CD4-positive, CD25-positive, alpha-beta regulatory T cell (primary cell): ENCODE results near the gene DRG2. TPM values are rescaled to one million over a fixed set of nuclear protein-coding genes. Genes with fewer than 3 reads are reported as not detected.
A peak's percentile ranks its signal among the peaks of the same experiment; 100 is the strongest.

Source experiments
- ATAC-seq, 2 donors: fragments of 150-1000 bp; cut with Tn5 transposase; one replicate each; pipeline ENCODE4 v1.10.0; 2021; ENCODE audit warnings: low read depth in 2 of 2, moderate number of reproducible peaks in 2 of 2, moderate library complexity in 1 of 2
- DNase-seq, 3 donors: peaks; one replicate each; pipeline versions ENCODE4 v3.0.0 to v3.0.0-alpha.2; 2012 to 2022; ENCODE audit warnings: mixed read lengths in 1 of 3
- H3K27ac ChIP-seq: one replicate; pipeline ENCODE4 v1.7.0; 2013; ENCODE audit warnings: mild to moderate bottlenecking, low read length; ENCODE audit not compliant: insufficient read depth, poor library complexity, severe bottlenecking
- H3K27me3 ChIP-seq: one replicate; pipeline ENCODE4 v1.7.0; 2013; ENCODE audit warnings: low read length; ENCODE audit not compliant: control insufficient read depth, insufficient read depth
- H3K36me3 ChIP-seq: one replicate; pipeline ENCODE4 v1.7.0; 2013; ENCODE audit warnings: mild to moderate bottlenecking, low read length, moderate library complexity; ENCODE audit not compliant: control insufficient read depth, insufficient read depth
- H3K4me1 ChIP-seq: 2 replicates; pipeline ENCODE4 v1.7.0; 2013; ENCODE audit warnings: mild to moderate bottlenecking, low read length; ENCODE audit not compliant: insufficient read depth, control insufficient read depth, poor library complexity, severe bottlenecking
- H3K4me3 ChIP-seq: one replicate; pipeline ENCODE4 v1.7.0; 2013; ENCODE audit warnings: low read depth, mild to moderate bottlenecking, low read length, moderate library complexity
- H3K9me3 ChIP-seq, 2 experiments: 1 replicate in 1 of 2; 2 replicates in 1 of 2; pipeline ENCODE4 v1.7.0; 2013; ENCODE audit warnings: low read length in 2 of 2, mild to moderate bottlenecking in 1 of 2, moderate library complexity in 1 of 2; ENCODE audit not compliant: control insufficient read depth in 2 of 2
- H3K27ac Mint-ChIP-seq, 3 donors: one replicate each; pipeline ENCODE4 v1.8.0; 2020 to 2022; ENCODE audit warnings: mild to moderate bottlenecking in 3 of 3, mixed read lengths in 3 of 3, moderate library complexity in 2 of 3
- H3K27me3 Mint-ChIP-seq: one replicate; pipeline ENCODE4 v1.8.0; 2022; ENCODE audit warnings: mild to moderate bottlenecking, mixed read lengths
- H3K36me3 Mint-ChIP-seq: one replicate; pipeline ENCODE4 v1.8.0; 2020; ENCODE audit warnings: mixed read lengths
- H3K4me1 Mint-ChIP-seq, 4 donors: one replicate each; pipeline ENCODE4 v1.8.0; 2020 to 2022; ENCODE audit warnings: mixed read lengths in 4 of 4, mild to moderate bottlenecking in 1 of 4
- H3K4me3 Mint-ChIP-seq, 4 donors: one replicate each; pipeline ENCODE4 v1.8.0; 2020 to 2022; ENCODE audit warnings: mild to moderate bottlenecking in 4 of 4, mixed read lengths in 4 of 4, moderate library complexity in 3 of 4
- H3K9me3 Mint-ChIP-seq, 7 donors: one replicate each; pipeline ENCODE4 v1.8.0; 2020 to 2022; ENCODE audit warnings: mixed read lengths in 7 of 7, mild to moderate bottlenecking in 3 of 7, moderate library complexity in 2 of 7
- polyA plus RNA-seq, 4 donors: library from polyadenylated mRNA; unstranded; fragments of 300-500 nt; fragmentation: Illumina TruSeq; gene quantifications; one replicate each; pipeline ENCODE4 v1.2.3, GENCODE V29; 2021
- total RNA-seq: library from RNA; stranded (reverse); gene quantifications from one replicate; pipeline ENCODE4 v1.2.3, GENCODE V29; 2022

The DRG2 gene
- total and polyA plus RNA-seq, 5 donors from 2014 or later, result 36.4 to 54.5 (median 43.7) TPM

DNA sequence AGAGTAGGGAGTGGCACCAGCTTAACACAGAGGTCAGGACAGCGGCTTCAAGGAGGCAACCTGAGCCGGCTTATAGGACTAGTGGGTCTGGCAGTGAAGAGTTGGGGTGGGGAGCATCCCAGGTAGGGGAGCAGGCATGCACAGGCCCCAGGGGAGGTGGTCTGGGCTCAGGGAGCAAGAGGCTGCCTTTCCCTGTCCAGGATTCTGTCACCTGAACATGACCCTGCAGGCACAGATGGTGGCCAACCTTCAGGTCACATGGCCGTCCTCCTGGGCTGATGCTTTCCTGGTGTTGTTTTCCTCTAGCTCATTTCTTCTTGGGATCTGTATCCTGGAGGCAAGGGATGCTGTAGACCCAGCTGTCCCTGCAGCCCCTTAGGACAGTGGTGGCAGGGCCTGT lies 17.3 kb downstream of the DRG2 start:
- no peaks in the 10 kb centered on the region for H3K4me1 ChIP-seq
- ATAC-seq (no peak), DNase-seq (no peak)
- H3K27ac ChIP-seq, result no peak overlapping the region
- H3K9me3 Mint-ChIP-seq, result no peaks in the 10 kb centered on the region
- peaks cover 48% of the 10 kb centered on the region for H3K36me3 ChIP-seq
- peaks cover 0 to 2% (median 0%) of the 10 kb centered on the region in 4 donors for H3K4me1 Mint-ChIP-seq
- no peaks in the 10 kb centered on the region for H3K27me3 ChIP-seq
- no peak overlapping the region for H3K4me3 Mint-ChIP-seq
- H3K9me3 ChIP-seq, result no peaks in the 10 kb centered on the region
- no peak overlapping the region for H3K4me3 ChIP-seq
- no peaks in the 10 kb centered on the region for H3K27me3 Mint-ChIP-seq
- no peak overlapping the region for H3K27ac Mint-ChIP-seq
- peaks cover 18% of the 10 kb centered on the region for H3K36me3 Mint-ChIP-seq

GRCh38 chr17:18105595-18105994 lies 17.8 kb downstream of the DRG2 start:
- no peaks in the 10 kb centered on the region for H3K9me3 Mint-ChIP-seq
- ATAC-seq (no peak), DNase-seq (no peak)
- Histone ChIP-seq H3K27ac (no peak overlapping the region), H3K9me3 (no peaks in the 10 kb centered on the region), H3K27me3 (no peaks in the 10 kb centered on the region), H3K36me3 (peaks cover 42% of the 10 kb centered on the region), H3K4me1 (no peaks in the 10 kb centered on the region), H3K4me3 (no peak overlapping the region)
- H3K36me3 Mint-ChIP-seq, result peaks cover 14% of the 10 kb centered on the region
- no peak overlapping the region for H3K4me3 Mint-ChIP-seq
- peaks cover 0 to 2% (median 0%) of the 10 kb centered on the region in 4 donors for H3K4me1 Mint-ChIP-seq
- H3K27me3 Mint-ChIP-seq, result no peaks in the 10 kb centered on the region
- peak overlapping the region in 1 of 3 donors; percentile 31 for H3K27ac Mint-ChIP-seq

- Mint-ChIP-seq H3K4me1 (peaks cover 0 to 2% (median 0%) of the 10 kb centered on the region in 4 donors), H3K9me3 (no peaks in the 10 kb centered on the region), H3K27ac (no peak overlapping the region), H3K27me3 (no peaks in the 10 kb centered on the region), H3K4me3 (no peak overlapping the region), H3K36me3 (peaks cover 14% of the 10 kb centered on the region)
- Histone ChIP-seq H3K27me3 (no peaks in the 10 kb centered on the region), H3K4me1 (no peaks in the 10 kb centered on the region), H3K9me3 (no peaks in the 10 kb centered on the region), H3K36me3 (peaks cover 36% of the 10 kb centered on the region), H3K27ac (no peak overlapping the region), H3K4me3 (no peak overlapping the region)
- no peak for DNase-seq
- ATAC-seq, result no peak
Observed at GRCh38 chr17:18106211-18106610, 18.5 kb downstream of the DRG2 start.

DNA sequence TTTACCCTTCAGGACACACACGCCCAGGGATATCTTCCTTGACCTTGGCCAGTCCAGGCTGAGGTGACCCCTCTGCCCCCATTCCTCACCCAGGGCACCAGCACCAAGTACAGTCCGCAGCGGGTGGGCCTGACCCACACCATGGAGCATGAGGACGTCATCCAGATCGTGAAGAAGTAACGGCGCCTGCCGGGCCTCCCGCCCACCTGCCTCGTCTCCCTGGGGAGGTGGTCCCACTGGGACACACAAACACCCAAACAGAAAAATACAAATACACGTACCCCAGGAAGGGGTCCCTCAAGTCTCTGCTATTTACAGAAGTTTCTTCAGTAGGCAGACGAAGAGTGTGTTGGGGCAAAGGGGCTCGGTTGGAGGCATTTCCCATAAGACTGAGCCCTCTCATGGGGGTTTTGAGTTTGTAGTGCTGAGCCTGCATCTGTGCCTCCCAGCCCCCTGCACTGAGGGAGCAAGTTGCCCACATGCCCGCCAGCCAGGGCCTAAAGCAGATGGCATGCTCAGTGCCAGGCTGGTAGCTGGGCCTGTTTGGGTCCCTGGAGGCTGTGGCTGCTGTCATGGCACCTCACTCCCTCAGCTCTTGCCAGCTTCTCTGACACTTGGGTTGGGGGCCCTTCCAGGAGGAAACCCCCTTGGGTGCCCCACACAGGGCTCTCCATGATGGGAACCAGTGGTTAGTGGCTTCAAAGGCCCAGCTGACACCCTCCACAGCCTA lies 19.5 kb downstream of the DRG2 start:
- Histone ChIP-seq H3K4me3 (no peak overlapping the region), H3K36me3 (peaks cover 29% of the 10 kb centered on the region), H3K27me3 (no peaks in the 10 kb centered on the region), H3K9me3 (no peaks in the 10 kb centered on the region), H3K4me1 (no peaks in the 10 kb centered on the region), H3K27ac (no peak overlapping the region)
- Mint-ChIP-seq H3K27ac (no peak overlapping the region), H3K4me1 (peaks cover 0 to 2% (median 0%) of the 10 kb centered on the region in 4 donors), H3K27me3 (no peaks in the 10 kb centered on the region), H3K4me3 (no peak overlapping the region), H3K9me3 (no peaks in the 10 kb centered on the region), H3K36me3 (peaks cover 14% of the 10 kb centered on the region)
- DNase-seq (no peak), ATAC-seq (no peak)

- no peak overlapping the region for H3K27ac ChIP-seq
- no peaks in the 10 kb centered on the region for H3K27me3 ChIP-seq
- no peak for DNase-seq
- no peak for ATAC-seq
- H3K4me1 Mint-ChIP-seq, result peaks cover 0 to 2% (median 0%) of the 10 kb centered on the region in 4 donors
- H3K4me3 ChIP-seq, result no peak overlapping the region
- H3K27me3 Mint-ChIP-seq, result no peaks in the 10 kb centered on the region
- no peaks in the 10 kb centered on the region for H3K9me3 ChIP-seq
- peaks cover 14% of the 10 kb centered on the region for H3K36me3 Mint-ChIP-seq
- no peaks in the 10 kb centered on the region for H3K9me3 Mint-ChIP-seq
- H3K36me3 ChIP-seq, result peaks cover 29% of the 10 kb centered on the region
- no peaks in the 10 kb centered on the region for H3K4me1 ChIP-seq
- no peak overlapping the region for H3K27ac Mint-ChIP-seq
- H3K4me3 Mint-ChIP-seq, result no peak overlapping the region
Observed at GRCh38 chr17:18107971-18108370, 20.2 kb downstream of the DRG2 start.

DNA sequence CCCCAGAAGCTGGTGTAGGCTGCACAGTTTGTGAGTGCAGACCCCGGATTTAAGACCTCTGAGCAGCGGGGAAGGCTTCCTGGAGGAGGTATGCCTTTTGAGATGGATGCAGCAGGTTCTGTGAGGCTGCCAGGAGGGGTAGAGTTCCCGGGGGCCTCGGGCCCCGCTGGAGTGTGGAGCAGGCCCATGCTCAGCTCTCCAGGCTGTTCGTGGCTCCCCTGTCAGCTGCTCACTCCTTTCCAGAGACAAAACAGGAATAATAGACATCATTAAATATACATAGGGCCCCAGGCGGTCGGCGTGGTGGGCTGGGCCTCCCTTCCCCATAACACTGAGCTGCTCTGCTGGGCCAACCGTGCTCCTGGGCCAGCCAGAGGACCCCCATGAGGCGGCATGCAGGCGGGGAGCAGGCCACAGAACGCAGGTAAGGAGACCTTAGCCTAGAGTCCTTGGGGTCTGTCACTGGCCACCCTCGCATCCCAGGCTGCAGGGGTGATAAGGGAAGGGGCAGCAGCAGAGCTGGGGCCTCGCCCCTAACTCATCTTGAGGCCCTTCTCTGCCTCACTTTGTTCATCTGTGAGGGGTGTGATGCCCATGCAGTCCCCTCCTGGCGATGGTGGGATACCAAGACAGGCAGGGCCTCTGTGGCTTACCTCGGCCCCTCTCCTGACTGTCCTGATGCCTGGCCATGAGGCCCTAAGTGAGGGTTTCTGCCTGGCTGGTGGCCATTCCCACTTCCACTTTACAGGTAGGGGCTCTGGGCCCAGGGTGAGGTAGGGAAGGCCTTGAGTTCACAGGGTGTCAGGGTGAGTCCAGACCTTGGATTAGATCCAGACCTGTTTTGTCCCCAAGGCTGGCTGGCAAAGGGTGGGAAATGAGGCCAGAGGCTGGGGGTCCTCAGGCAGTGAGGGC lies 20.9 kb downstream of the DRG2 start, which contains the start of gene MYO15A:
Gene MYO15A (plus strand): TSS at position 356 of the 912 bp plus-strand sequence. CDS start 10,045 bp downstream, outside the sequence.
- no peak within 1 kb of the TSS for H3K27ac ChIP-seq
- H3K36me3 Mint-ChIP-seq, result peaks cover 14% of the 10 kb centered on the region
- no peak for DNase-seq
- no peak within 1 kb of the TSS for H3K4me3 ChIP-seq
- H3K36me3 ChIP-seq, result peaks cover 29% of the 10 kb centered on the region
- ATAC-seq, result no peak
- H3K27me3 Mint-ChIP-seq, result no peaks in the 10 kb centered on the region
- no peaks in the 10 kb centered on the region for H3K27me3 ChIP-seq
- H3K9me3 Mint-ChIP-seq, result no peaks in the 10 kb centered on the region
- no peaks in the 10 kb centered on the region for H3K9me3 ChIP-seq
- H3K4me3 Mint-ChIP-seq, result no peak within 1 kb of the TSS
- H3K27ac Mint-ChIP-seq, result no peak within 1 kb of the TSS
- peaks cover 0 to 2% (median 0%) of the 10 kb centered on the region in 4 donors for H3K4me1 Mint-ChIP-seq
- H3K4me1 ChIP-seq, result no peaks in the 10 kb centered on the region

- Histone ChIP-seq H3K27ac (no peak overlapping the region), H3K27me3 (no peaks in the 10 kb centered on the region), H3K4me1 (no peaks in the 10 kb centered on the region), H3K9me3 (no peaks in the 10 kb centered on the region), H3K36me3 (peaks cover 20% of the 10 kb centered on the region), H3K4me3 (no peak overlapping the region)
- H3K9me3 Mint-ChIP-seq, result no peaks in the 10 kb centered on the region
- H3K27ac Mint-ChIP-seq, result peak overlapping the region in 1 of 3 donors; percentile 72
- peaks cover 8% of the 10 kb centered on the region for H3K36me3 Mint-ChIP-seq
- no peaks in the 10 kb centered on the region for H3K27me3 Mint-ChIP-seq
- ATAC-seq (no peak), DNase-seq (no peak)
- peaks cover 0 to 2% (median 0%) of the 10 kb centered on the region in 4 donors for H3K4me1 Mint-ChIP-seq
- H3K4me3 Mint-ChIP-seq, result no peak overlapping the region
Observed at GRCh38 chr17:18109935-18110485, 22.3 kb downstream of the DRG2 start.
